22Rv1 (cell line): ENCODE data around the gene SCN2A.

Experiments
- CTCF ChIP-seq: fragments of 450-650 bp; IDR thresholded peaks from 2 replicates; pipeline ENCODE4 v1.5.1; 2017; ENCODE audit warnings: mild to moderate bottlenecking
- ZFX ChIP-seq: fragments of 450-650 bp; IDR thresholded peaks from 2 replicates; pipeline ENCODE4 v1.6.1; 2017; ENCODE audit warnings: antibody characterized with exemption, borderline replicate concordance

GRCh38 chr2:165440367-165440766 is 201.2 kb downstream of the SCN2A start:
- TF ChIP-seq CTCF (no peak), ZFX (no peak)
